ENCODE results near the gene ZNF644.
"Not testable (repeated sequence)": the region's sequence is repeated elsewhere in the genome, so short reads cannot be mapped to it uniquely, and the experiment has no call there.

ZNF644 gene

GRCh38 chr1:90891756-90892155 lies 130.1 kb downstream of the ZNF644 start:
- H4K20me1 ChIP-seq (ENCODE audit: control insufficient read depth, insufficient read depth, low read depth, low read length); H3K4me1 ChIP-seq (ENCODE audit: control insufficient read depth, low read length); H3K27ac ChIP-seq (ENCODE audit: low read depth, low read length); H3K9me2 ChIP-seq (replicated peaks; ENCODE audit: control insufficient read depth, low read length); H3K9me3 ChIP-seq (ENCODE audit: control insufficient read depth, insufficient read depth, low read length); H3K27me3 ChIP-seq (ENCODE audit: control insufficient read depth, low read length); H3K79me2 ChIP-seq (ENCODE audit: control insufficient read depth, low read length); H3K4me2 ChIP-seq (ENCODE audit: low read length); H3K4me3 ChIP-seq (ENCODE audit: low read length); H3K36me3 ChIP-seq (ENCODE audit: control insufficient read depth, low read length); H3F3A ChIP-seq (ENCODE audit: control insufficient read depth, insufficient read depth): not testable (repeated sequence)

- no peaks in the 10 kb centered on the region for H3K9me2 ChIP-seq (replicated peaks; ENCODE audit: control insufficient read depth, low read length)
- no peak overlapping the region for H3K27ac ChIP-seq (ENCODE audit: low read depth, low read length)
- no peak overlapping the region for H3K4me2 ChIP-seq (ENCODE audit: low read length)
- no peak for TF ChIP-seq EZH2phosphoT487 (IDR thresholded peaks at IDR 0.05; ENCODE audit: borderline replicate concordance, low read length)
- TF ChIP-seq CTCF (IDR thresholded peaks at IDR 0.05; ENCODE audit: low read depth, low read length, poor library complexity, severe bottlenecking) = no peak
- H3K4me3 ChIP-seq (ENCODE audit: low read length) = no peak overlapping the region
- no peaks in the 10 kb centered on the region for H3K79me2 ChIP-seq (ENCODE audit: control insufficient read depth, low read length)
- H3F3A ChIP-seq (ENCODE audit: control insufficient read depth, insufficient read depth) = no peaks in the 10 kb centered on the region
- no peaks in the 10 kb centered on the region for H3K36me3 ChIP-seq (ENCODE audit: control insufficient read depth, low read length)
- H3K9me3 ChIP-seq (ENCODE audit: control insufficient read depth, insufficient read depth, low read length) = peaks cover 19% of the 10 kb centered on the region; the same call in 1 of the 2 replicates
- H4K20me1 ChIP-seq (ENCODE audit: control insufficient read depth, insufficient read depth, low read depth, low read length) = no peaks in the 10 kb centered on the region
- no peaks in the 10 kb centered on the region for H3K4me1 ChIP-seq (ENCODE audit: control insufficient read depth, low read length)
- H3K27me3 ChIP-seq (ENCODE audit: control insufficient read depth, low read length) = no peaks in the 10 kb centered on the region
Measured at GRCh38 chr1:90882221-90882620, 139.6 kb downstream of the ZNF644 start.

- Histone ChIP-seq H3K4me3 (ENCODE audit: low read length) (no peak overlapping the region), H4K20me1 (ENCODE audit: control insufficient read depth, insufficient read depth, low read depth, low read length) (no peaks in the 10 kb centered on the region), H3K36me3 (ENCODE audit: control insufficient read depth, low read length) (no peaks in the 10 kb centered on the region), H3K9me3 (ENCODE audit: control insufficient read depth, insufficient read depth, low read length) (peaks cover 19% of the 10 kb centered on the region; the same call in 1 of the 2 replicates), H3F3A (ENCODE audit: control insufficient read depth, insufficient read depth) (no peaks in the 10 kb centered on the region), H3K79me2 (ENCODE audit: control insufficient read depth, low read length) (no peaks in the 10 kb centered on the region), H3K27me3 (ENCODE audit: control insufficient read depth, low read length) (no peaks in the 10 kb centered on the region), H3K9me2 (replicated peaks; ENCODE audit: control insufficient read depth, low read length) (no peaks in the 10 kb centered on the region), H3K4me2 (ENCODE audit: low read length) (no peak overlapping the region), H3K27ac (ENCODE audit: low read depth, low read length) (no peak overlapping the region), H3K4me1 (ENCODE audit: control insufficient read depth, low read length) (no peaks in the 10 kb centered on the region)
- TF ChIP-seq CTCF (IDR thresholded peaks at IDR 0.05; ENCODE audit: low read depth, low read length, poor library complexity, severe bottlenecking) (no peak), EZH2phosphoT487 (IDR thresholded peaks at IDR 0.05; ENCODE audit: borderline replicate concordance, low read length) (no peak)
Measured at GRCh38 chr1:90881034-90881433, 140.8 kb downstream of the ZNF644 start.

GRCh38 chr1:90879281-90879680 lies 142.6 kb downstream of the ZNF644 start:
- Histone ChIP-seq H3K9me3 (ENCODE audit: control insufficient read depth, insufficient read depth, low read length) (peaks cover 19% of the 10 kb centered on the region; the same call in 1 of the 2 replicates), H3K4me2 (ENCODE audit: low read length) (no peak overlapping the region), H3K27me3 (ENCODE audit: control insufficient read depth, low read length) (no peaks in the 10 kb centered on the region), H3F3A (ENCODE audit: control insufficient read depth, insufficient read depth) (no peaks in the 10 kb centered on the region), H3K9me2 (replicated peaks; ENCODE audit: control insufficient read depth, low read length) (no peaks in the 10 kb centered on the region), H4K20me1 (ENCODE audit: control insufficient read depth, insufficient read depth, low read depth, low read length) (no peaks in the 10 kb centered on the region), H3K4me3 (ENCODE audit: low read length) (no peak overlapping the region), H3K36me3 (ENCODE audit: control insufficient read depth, low read length) (no peaks in the 10 kb centered on the region), H3K27ac (ENCODE audit: low read depth, low read length) (no peak overlapping the region), H3K79me2 (ENCODE audit: control insufficient read depth, low read length) (no peaks in the 10 kb centered on the region), H3K4me1 (ENCODE audit: control insufficient read depth, low read length) (no peaks in the 10 kb centered on the region)
- TF ChIP-seq CTCF (IDR thresholded peaks at IDR 0.05; ENCODE audit: low read depth, low read length, poor library complexity, severe bottlenecking) = no peak

Data from DOHH2 (cell line).